Measurements from ENCODE around the gene ARL16. TPM values are rescaled to one million over a fixed set of nuclear protein-coding genes. Genes with fewer than 3 reads are reported as not detected.

The ARL16 gene
- total RNA-seq, 1 experiment from 2014 or later: 46.7 TPM

- TF ChIP-seq TEAD4 (CRISPR knock-in tag; IDR thresholded peaks at IDR 0.05): no peak
Observed at GRCh38 chr17:81726004-81726403, 42.4 kb upstream of the ARL16 start (continued).

DNA sequence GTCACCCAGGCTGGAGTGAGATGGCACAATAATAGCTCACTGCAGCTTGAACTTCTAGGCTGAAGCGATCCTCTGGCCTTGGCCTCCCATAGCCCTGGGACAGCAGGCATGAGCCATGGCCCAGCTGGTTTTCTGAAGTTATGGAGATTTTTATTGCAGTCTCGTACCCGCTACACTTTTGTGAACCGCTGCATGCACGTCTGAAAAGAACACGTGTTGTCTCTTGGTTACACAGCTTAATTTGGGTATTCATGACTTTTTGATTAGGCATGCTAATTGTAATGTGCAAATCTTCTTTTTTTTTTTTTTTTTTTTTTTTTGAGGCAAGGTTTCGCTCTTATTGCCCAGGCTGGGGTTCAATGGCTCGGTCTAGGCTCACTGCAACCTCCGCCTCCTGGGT, 41.8 kb upstream of the ARL16 start:
- DNase-seq (ENCODE audit: low spot score): no peak
- H3K27ac Mint-ChIP-seq: no peak overlapping the region
- H3K27me3 Mint-ChIP-seq (ENCODE audit: low read depth): no peaks in the 10 kb centered on the region
- peaks cover 10% of the 10 kb centered on the region for H3K4me1 Mint-ChIP-seq
- H3K4me3 Mint-ChIP-seq: no peak overlapping the region
- ChIA-PET POLR2A (no interaction called here), CTCF (interaction anchor here (0.6 to 1.7 kb wide), 4 partner anchors 12 to 1416 kb away, joined by 3 to 5 read pairs (median 4); no protein-coding TSS in a partner anchor)
- TF ChIP-seq OVOL2 (CRISPR knock-in tag; IDR thresholded peaks at IDR 0.05; ENCODE audit: borderline replicate concordance) (no peak), CBFB (CRISPR knock-in tag; IDR thresholded peaks at IDR 0.05; ENCODE audit: low read depth) (no peak), CREM (CRISPR knock-in tag; IDR thresholded peaks at IDR 0.05) (no peak), FOXP1 (CRISPR knock-in tag; IDR thresholded peaks at IDR 0.05; ENCODE audit: borderline replicate concordance) (no peak), JUN (CRISPR knock-in tag; IDR thresholded peaks at IDR 0.05) (no peak)
- TF ChIP-seq, protein P1, sequence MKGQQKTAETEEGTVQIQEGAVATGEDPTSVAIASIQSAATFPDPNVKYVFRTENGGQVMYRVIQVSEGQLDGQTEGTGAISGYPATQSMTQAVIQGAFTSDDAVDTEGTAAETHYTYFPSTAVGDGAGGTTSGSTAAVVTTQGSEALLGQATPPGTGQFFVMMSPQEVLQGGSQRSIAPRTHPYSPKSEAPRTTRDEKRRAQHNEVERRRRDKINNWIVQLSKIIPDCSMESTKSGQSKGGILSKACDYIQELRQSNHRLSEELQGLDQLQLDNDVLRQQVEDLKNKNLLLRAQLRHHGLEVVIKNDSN (CRISPR knock-in tag; IDR thresholded peaks at IDR 0.05): no peak
- TF ChIP-seq, protein P2, sequence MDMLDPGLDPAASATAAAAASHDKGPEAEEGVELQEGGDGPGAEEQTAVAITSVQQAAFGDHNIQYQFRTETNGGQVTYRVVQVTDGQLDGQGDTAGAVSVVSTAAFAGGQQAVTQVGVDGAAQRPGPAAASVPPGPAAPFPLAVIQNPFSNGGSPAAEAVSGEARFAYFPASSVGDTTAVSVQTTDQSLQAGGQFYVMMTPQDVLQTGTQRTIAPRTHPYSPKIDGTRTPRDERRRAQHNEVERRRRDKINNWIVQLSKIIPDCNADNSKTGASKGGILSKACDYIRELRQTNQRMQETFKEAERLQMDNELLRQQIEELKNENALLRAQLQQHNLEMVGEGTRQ (CRISPR knock-in tag; IDR thresholded peaks at IDR 0.05): no peak
- TF ChIP-seq, protein P3, sequence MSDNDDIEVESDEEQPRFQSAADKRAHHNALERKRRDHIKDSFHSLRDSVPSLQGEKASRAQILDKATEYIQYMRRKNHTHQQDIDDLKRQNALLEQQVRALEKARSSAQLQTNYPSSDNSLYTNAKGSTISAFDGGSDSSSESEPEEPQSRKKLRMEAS (CRISPR knock-in tag; IDR thresholded peaks at IDR 0.05): no peak
- H3K9me3 Mint-ChIP-seq: no peaks in the 10 kb centered on the region
- no peaks in the 10 kb centered on the region for H3K36me3 Mint-ChIP-seq
- no peak for ATAC-seq

GRCh38 chr17:81723651-81724209, 40.1 kb upstream of the ARL16 start:
- ATAC-seq (no peak), DNase-seq (ENCODE audit: low spot score) (no peak)
- Mint-ChIP-seq H3K4me1 (peaks cover 10% of the 10 kb centered on the region), H3K9me3 (no peaks in the 10 kb centered on the region), H3K27me3 (ENCODE audit: low read depth) (no peaks in the 10 kb centered on the region), H3K4me3 (no peak overlapping the region), H3K27ac (peak overlapping the region; percentile 69), H3K36me3 (no peaks in the 10 kb centered on the region)
- TF ChIP-seq ZNF121 (CRISPR knock-in tag; IDR thresholded peaks at IDR 0.05): peak; percentile 70; the same call in 1 of the 2 replicates
- TF ChIP-seq, protein P3 (CRISPR knock-in tag; IDR thresholded peaks at IDR 0.05): no peak
- TF ChIP-seq, protein P4, sequence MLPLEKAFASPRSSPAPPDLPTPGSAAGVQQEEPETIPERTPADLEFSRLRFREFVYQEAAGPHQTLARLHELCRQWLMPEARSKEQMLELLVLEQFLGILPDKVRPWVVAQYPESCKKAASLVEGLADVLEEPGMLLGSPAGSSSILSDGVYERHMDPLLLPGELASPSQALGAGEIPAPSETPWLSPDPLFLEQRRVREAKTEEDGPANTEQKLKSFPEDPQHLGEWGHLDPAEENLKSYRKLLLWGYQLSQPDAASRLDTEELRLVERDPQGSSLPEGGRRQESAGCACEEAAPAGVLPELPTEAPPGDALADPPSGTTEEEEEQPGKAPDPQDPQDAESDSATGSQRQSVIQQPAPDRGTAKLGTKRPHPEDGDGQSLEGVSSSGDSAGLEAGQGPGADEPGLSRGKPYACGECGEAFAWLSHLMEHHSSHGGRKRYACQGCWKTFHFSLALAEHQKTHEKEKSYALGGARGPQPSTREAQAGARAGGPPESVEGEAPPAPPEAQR (CRISPR knock-in tag; IDR thresholded peaks at IDR 0.05): no peak
- TF ChIP-seq GTF2I (CRISPR knock-in tag; conservative IDR thresholded peaks at IDR 0.05): 0 out of 2 replicates have a peak, but pooled peaks have one; percentile 14
- no peak for TF ChIP-seq MYBL2 (CRISPR knock-in tag; IDR thresholded peaks at IDR 0.05)
- TF ChIP-seq, protein P5, sequence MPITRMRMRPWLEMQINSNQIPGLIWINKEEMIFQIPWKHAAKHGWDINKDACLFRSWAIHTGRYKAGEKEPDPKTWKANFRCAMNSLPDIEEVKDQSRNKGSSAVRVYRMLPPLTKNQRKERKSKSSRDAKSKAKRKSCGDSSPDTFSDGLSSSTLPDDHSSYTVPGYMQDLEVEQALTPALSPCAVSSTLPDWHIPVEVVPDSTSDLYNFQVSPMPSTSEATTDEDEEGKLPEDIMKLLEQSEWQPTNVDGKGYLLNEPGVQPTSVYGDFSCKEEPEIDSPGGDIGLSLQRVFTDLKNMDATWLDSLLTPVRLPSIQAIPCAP (CRISPR knock-in tag; IDR thresholded peaks at IDR 0.05): no peak
- no peak for TF ChIP-seq SMAD3 (CRISPR knock-in tag; IDR thresholded peaks at IDR 0.05; ENCODE audit: borderline replicate concordance)
- ChIA-PET POLR2A (interaction anchor here (1.1 kb wide), 1 partner anchor 20 kb away, joined by 10 read pairs; the partner anchor contains the start of gene MRPL12), CTCF (interaction anchor here (0.7 to 1.0 kb wide), 2 partner anchors 101 to 270 kb away, joined by 3 read pairs; no protein-coding TSS in a partner anchor)
